Measurements from ENCODE around the gene IARS2. TPM values are rescaled to one million over a fixed set of nuclear protein-coding genes. Genes with fewer than 3 reads are reported as not detected.
A peak's percentile ranks its signal among the peaks of the same experiment; 100 is the strongest.

The IARS2 gene
- total RNA-seq, 1 experiment from 2014 or later: 104 TPM

DNA sequence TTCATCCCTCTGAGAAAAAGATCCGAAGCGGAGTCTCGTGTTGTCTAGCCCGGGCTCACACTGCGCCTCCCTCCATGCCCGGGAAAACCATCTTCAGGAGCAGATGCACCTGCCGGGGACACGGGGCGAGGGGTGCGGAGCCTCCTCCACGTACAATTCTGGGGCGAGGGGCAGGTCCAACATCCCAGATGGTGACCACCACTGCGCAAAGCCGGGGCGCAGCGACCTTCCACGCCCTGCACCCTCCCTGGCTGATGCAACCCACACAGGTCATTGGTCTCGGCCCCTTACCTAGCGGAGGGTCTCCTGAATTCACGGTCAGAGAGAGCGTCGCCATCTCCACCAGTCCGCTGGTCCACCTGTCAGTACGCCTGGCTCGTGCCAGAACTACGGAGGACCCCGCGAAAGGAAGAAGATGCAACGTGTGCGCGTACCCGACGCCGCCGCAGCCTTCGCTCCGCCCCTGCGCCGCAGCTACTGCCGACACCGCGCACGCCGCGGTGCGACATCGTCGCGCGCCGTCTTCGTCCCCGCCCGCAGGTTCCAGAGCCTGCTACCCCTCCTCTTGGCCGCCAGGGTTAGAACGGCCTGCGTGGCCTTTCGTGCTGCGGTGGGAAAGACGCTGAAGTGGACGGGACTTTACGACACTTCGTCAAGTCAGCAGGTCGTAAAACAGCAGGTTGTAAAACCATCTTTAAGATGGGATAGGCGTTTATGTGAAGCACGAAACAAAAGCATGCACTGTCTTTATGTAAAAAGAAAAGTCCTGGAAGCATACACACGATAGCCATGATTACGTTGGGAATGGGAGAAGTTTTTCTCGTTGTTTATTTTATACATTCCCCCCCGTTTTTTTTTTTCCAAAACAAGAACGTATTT, 47.6 kb upstream of the IARS2 start, which contains the start of gene EPRS1:
Gene EPRS1 (minus strand): TSS at position 454 of the 879 bp plus-strand sequence. CDS start 117 bp downstream, at position 337.
- Mint-ChIP-seq H3K9me3 (ENCODE audit: low read depth, unreplicated experiment) (no peaks in the 10 kb centered on the region), H3K4me3 (ENCODE audit: low read depth, unreplicated experiment) (peak within 1 kb of the TSS; percentile 97), H3K27ac (ENCODE audit: unreplicated experiment) (peak within 1 kb of the TSS; percentile 99), H3K4me1 (ENCODE audit: low read depth, unreplicated experiment) (peaks cover 10% of the 10 kb centered on the region), H3K36me3 (ENCODE audit: insufficient read depth, unreplicated experiment) (peaks cover 49% of the 10 kb centered on the region), H3K27me3 (ENCODE audit: unreplicated experiment) (no peaks in the 10 kb centered on the region)
- intact Hi-C loops (cut with micrococcal nuclease; ENCODE audit: unreplicated experiment): loop anchor here (5.0 kb wide), 1 partner anchor 441 kb away; no protein-coding TSS in a partner anchor
- CTCF ChIA-PET: interaction anchor here (0.6 to 0.7 kb wide), 4 partner anchors 10 to 253 kb away, joined by 3 to 7 read pairs (median 4); no protein-coding TSS in a partner anchor
- DNase-seq: peak; percentile 97
- TF ChIP-seq, protein P1, sequence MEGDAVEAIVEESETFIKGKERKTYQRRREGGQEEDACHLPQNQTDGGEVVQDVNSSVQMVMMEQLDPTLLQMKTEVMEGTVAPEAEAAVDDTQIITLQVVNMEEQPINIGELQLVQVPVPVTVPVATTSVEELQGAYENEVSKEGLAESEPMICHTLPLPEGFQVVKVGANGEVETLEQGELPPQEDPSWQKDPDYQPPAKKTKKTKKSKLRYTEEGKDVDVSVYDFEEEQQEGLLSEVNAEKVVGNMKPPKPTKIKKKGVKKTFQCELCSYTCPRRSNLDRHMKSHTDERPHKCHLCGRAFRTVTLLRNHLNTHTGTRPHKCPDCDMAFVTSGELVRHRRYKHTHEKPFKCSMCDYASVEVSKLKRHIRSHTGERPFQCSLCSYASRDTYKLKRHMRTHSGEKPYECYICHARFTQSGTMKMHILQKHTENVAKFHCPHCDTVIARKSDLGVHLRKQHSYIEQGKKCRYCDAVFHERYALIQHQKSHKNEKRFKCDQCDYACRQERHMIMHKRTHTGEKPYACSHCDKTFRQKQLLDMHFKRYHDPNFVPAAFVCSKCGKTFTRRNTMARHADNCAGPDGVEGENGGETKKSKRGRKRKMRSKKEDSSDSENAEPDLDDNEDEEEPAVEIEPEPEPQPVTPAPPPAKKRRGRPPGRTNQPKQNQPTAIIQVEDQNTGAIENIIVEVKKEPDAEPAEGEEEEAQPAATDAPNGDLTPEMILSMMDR (IDR thresholded peaks at IDR 0.05; ENCODE audit: unreplicated experiment): peak; percentile 63
- BruUV-seq (replicated peaks): TSS peak; percentile 43

DNA sequence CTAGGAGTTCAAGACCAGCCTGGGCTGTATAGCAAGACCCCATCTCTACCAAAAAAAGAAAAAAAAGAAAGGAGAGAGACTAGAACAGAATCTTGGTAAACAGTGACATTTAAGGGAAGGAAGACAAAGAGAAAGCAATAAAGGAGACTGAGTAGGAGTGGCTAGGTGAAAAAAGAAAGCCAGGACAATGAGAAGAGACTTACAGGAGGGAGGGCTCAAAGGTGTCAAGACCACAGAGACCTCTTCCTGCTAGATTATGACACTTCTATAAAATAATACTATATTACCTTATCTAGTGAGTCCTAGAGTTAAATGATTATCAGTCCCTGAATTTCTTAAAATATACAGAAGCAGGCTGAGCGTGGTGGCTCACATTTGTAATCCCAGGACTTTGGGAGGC, 37.6 kb upstream of the IARS2 start:
- Mint-ChIP-seq H3K4me1 (ENCODE audit: low read depth, unreplicated experiment) (no peaks in the 10 kb centered on the region), H3K9me3 (ENCODE audit: low read depth, unreplicated experiment) (no peaks in the 10 kb centered on the region), H3K36me3 (ENCODE audit: insufficient read depth, unreplicated experiment) (peaks cover 11% of the 10 kb centered on the region), H3K27ac (ENCODE audit: unreplicated experiment) (no peak overlapping the region), H3K27me3 (ENCODE audit: unreplicated experiment) (no peaks in the 10 kb centered on the region), H3K4me3 (ENCODE audit: low read depth, unreplicated experiment) (no peak overlapping the region)
- TF ChIP-seq, protein P1 (IDR thresholded peaks at IDR 0.05; ENCODE audit: unreplicated experiment): no peak
- DNase-seq: no peak
- CTCF ChIA-PET: interaction anchor here (0.7 kb wide), 1 partner anchor 10 kb away, joined by 3 read pairs; the partner anchor contains the start of gene EPRS1
- no TSS peak for BruUV-seq (replicated peaks)
- intact Hi-C loops (cut with micrococcal nuclease; ENCODE audit: unreplicated experiment): no loop called here

DNA sequence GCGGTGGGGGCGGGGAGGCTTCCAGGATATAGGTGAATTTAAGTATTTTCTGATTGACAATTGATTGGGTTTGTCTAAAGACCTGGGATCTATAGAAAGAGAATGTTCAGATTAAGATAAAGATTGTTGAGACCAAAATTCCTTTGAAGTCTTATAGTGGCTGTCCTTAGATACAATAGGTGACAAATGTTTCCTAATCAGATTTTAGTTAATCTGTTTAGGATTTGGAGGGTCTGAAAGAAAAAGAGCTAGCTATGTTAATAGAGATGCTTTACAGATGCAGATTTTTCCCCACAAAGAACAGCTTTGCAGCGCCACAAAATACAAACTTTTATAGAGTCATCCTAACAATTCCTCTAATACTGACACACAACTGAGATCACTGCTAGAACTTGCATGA, 33.1 kb upstream of the IARS2 start:
- TF ChIP-seq, protein P1 (IDR thresholded peaks at IDR 0.05; ENCODE audit: unreplicated experiment): no peak
- Mint-ChIP-seq H3K9me3 (ENCODE audit: low read depth, unreplicated experiment) (no peaks in the 10 kb centered on the region), H3K4me1 (ENCODE audit: low read depth, unreplicated experiment) (no peaks in the 10 kb centered on the region), H3K27me3 (ENCODE audit: unreplicated experiment) (no peaks in the 10 kb centered on the region), H3K4me3 (ENCODE audit: low read depth, unreplicated experiment) (no peak overlapping the region), H3K36me3 (ENCODE audit: insufficient read depth, unreplicated experiment) (peaks cover 9% of the 10 kb centered on the region), H3K27ac (ENCODE audit: unreplicated experiment) (no peak overlapping the region)
- intact Hi-C loops (cut with micrococcal nuclease; ENCODE audit: unreplicated experiment): no loop called here
- no TSS peak for BruUV-seq (replicated peaks)
- no peak for DNase-seq
- CTCF ChIA-PET: no interaction called here

DNA sequence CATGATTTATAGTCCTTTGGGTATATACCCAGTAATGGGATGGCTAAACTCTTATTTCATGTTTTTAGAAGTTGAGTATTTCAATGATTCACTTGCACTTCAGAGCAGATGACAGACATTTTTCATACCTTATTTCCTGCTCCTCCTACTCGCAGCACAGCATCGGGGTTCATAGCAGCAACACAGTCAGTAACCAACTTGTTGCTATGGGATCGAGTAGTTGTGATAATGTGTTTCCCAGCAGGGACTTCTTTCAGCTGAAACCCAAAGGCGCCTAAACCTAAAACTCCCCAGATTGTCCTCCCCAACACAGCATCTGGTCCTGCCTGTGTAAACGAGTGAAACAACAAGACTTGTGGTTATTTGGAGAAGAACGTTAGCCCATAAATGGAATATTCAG, 31.3 kb upstream of the IARS2 start:
- BruUV-seq (replicated peaks): no TSS peak
- no peaks in the 10 kb centered on the region for H3K4me1 Mint-ChIP-seq (ENCODE audit: low read depth, unreplicated experiment)
- CTCF ChIA-PET: no interaction called here
- H3K27ac Mint-ChIP-seq (ENCODE audit: unreplicated experiment): no peak overlapping the region
- no peak for DNase-seq
- no peaks in the 10 kb centered on the region for H3K9me3 Mint-ChIP-seq (ENCODE audit: low read depth, unreplicated experiment)
- H3K36me3 Mint-ChIP-seq (ENCODE audit: insufficient read depth, unreplicated experiment): peaks cover 9% of the 10 kb centered on the region
- TF ChIP-seq, protein P1 (IDR thresholded peaks at IDR 0.05; ENCODE audit: unreplicated experiment): no peak
- H3K27me3 Mint-ChIP-seq (ENCODE audit: unreplicated experiment): no peaks in the 10 kb centered on the region
- no peak overlapping the region for H3K4me3 Mint-ChIP-seq (ENCODE audit: low read depth, unreplicated experiment)
- intact Hi-C loops (cut with micrococcal nuclease; ENCODE audit: unreplicated experiment): no loop called here
